HepG2 (cell line): ENCODE measurements around the gene CHRNA7. TPM values are rescaled to one million over a fixed set of nuclear protein-coding genes. Genes with fewer than 3 reads are reported as not detected.

Experiments
- ATAC-seq: fragments of 200-7000 bp; cut with Tn5 transposase; 3 replicates; pipeline ENCODE4 v1.9.1; 2020; ENCODE audit warnings: mild to moderate bottlenecking, moderate library complexity
- BruUV-seq: library from RNA; stranded (reverse); fragments of 400-500 nt; replicated peaks from 2 replicates; lab custom pipeline; 2021; lab: Mats Ljungman, UMichigan
- CTCF ChIA-PET: fragments of 300-600 bp; formaldehyde crosslinking; extraction: SDS; loops from one replicate; lab custom pipeline; 2021; ENCODE audit warnings: low total read pairs, inconsistent platforms, low intra/inter-chr PET ratio; lab: Yijun Ruan, JAX
- POLR2A ChIA-PET: fragments of 350-600 bp; sonication (Branson Sonifier 250); formaldehyde crosslinking; loops from one replicate; lab custom pipeline; 2020; ENCODE audit warnings: antibody characterized with exemption, inconsistent platforms; lab: Yijun Ruan, JAX
- DNase-seq: peaks from one replicate; pipeline ENCODE4 v3.0.0-alpha.2; 2015; ENCODE audit warnings: low spot score
- FAIRE-seq: peaks from 3 replicates; lab custom pipeline; 2011; peaks lifted over from hg19 to GRCh38; lab: Jason Lieb, UNC
- H2AFZ ChIP-seq: one replicate; pipeline ENCODE4 v1.6.1; 2011; ENCODE audit warnings: low read length, inconsistent platforms
- H3K27ac ChIP-seq: fragments of 300-600 bp; 3 replicates; pipeline ENCODE4 v1.8.0; 2011; ENCODE audit warnings: mixed run types, mild to moderate bottlenecking, mixed read lengths, low read length, inconsistent platforms; ENCODE audit not compliant: insufficient read depth; ENCODE audit errors: extremely low read length
- H3K27me3 ChIP-seq, 2 experiments: fragments of 200-600 bp in 1 of 2; 2 replicates in 1 of 2; 3 replicates in 1 of 2; pipeline versions ENCODE4 v1.6.0 to v1.8.0; 2011; ENCODE audit warnings: low read length in 2 of 2, mild to moderate bottlenecking in 2 of 2, moderate library complexity in 2 of 2, inconsistent platforms in 1 of 2; ENCODE audit not compliant: insufficient read depth in 2 of 2, control insufficient read depth in 1 of 2
- H3K36me3 ChIP-seq, 2 experiments: fragments of 200-600 bp in 1 of 2; replicated peaks in 1 of 2; 2 replicates in 1 of 2; 3 replicates in 1 of 2; pipeline versions ENCODE4 v1.5.1 to v1.8.0; 2011; ENCODE audit warnings: low read length in 2 of 2, inconsistent platforms in 1 of 2; ENCODE audit not compliant: insufficient read depth in 2 of 2, control insufficient read depth in 1 of 2
- H3K4me1 ChIP-seq: 2 replicates; pipeline ENCODE4 v1.5.1; 2012; ENCODE audit warnings: low read length, inconsistent platforms; ENCODE audit not compliant: insufficient read depth
- H3K4me2 ChIP-seq: 2 replicates; pipeline ENCODE4 v1.6.0; 2011; ENCODE audit warnings: low read depth, low read length, inconsistent platforms
- H3K4me3 ChIP-seq, 3 experiments: fragments of 200-600 bp in 1 of 3; sonication (generic), shearing (Covaris generic) in 1 of 3; replicated peaks in 1 of 3; 2 replicates each; pipeline ENCODE4 v1.5.1; 2011 to 2016; ENCODE audit warnings: low read length in 3 of 3, inconsistent platforms in 2 of 3, low read depth in 2 of 3, mild to moderate bottlenecking in 2 of 3, control low read depth in 1 of 3, mixed read lengths in 1 of 3; ENCODE audit not compliant: insufficient read depth in 1 of 3
- H3K79me2 ChIP-seq: one replicate; pipeline ENCODE4 v1.6.1; 2011; ENCODE audit warnings: low read length, inconsistent platforms; ENCODE audit not compliant: insufficient read depth
- H3K9ac ChIP-seq: 2 replicates; pipeline ENCODE4 v1.6.0; 2011; ENCODE audit warnings: mild to moderate bottlenecking, low read depth, low read length, inconsistent platforms; ENCODE audit not compliant: insufficient read depth
- H3K9me3 ChIP-seq: 2 replicates; pipeline ENCODE4 v1.5.1; 2012; ENCODE audit warnings: mild to moderate bottlenecking, low read length
- H4K20me1 ChIP-seq: 2 replicates; pipeline ENCODE4 v1.6.0; 2011; ENCODE audit warnings: inconsistent platforms, mild to moderate bottlenecking, low read length, moderate library complexity; ENCODE audit not compliant: insufficient read depth
- ELF4 ChIP-seq: sonication (generic); formaldehyde crosslinking; IDR thresholded peaks from 2 replicates; pipeline ENCODE4 v1.5.0; 2020; ENCODE audit warnings: missing genetic modification reagents, mild to moderate bottlenecking, moderate library complexity, borderline replicate concordance
- FOXC1 ChIP-seq: sonication (generic); formaldehyde crosslinking; IDR thresholded peaks from 2 replicates; pipeline ENCODE4 v1.8.0; 2022; ENCODE audit warnings: mild to moderate bottlenecking, missing genetic modification reagents, borderline replicate concordance
- MIER3 ChIP-seq: IDR thresholded peaks from 2 replicates; pipeline ENCODE4 v1.6.1; 2016; ENCODE audit warnings: missing compliant biosample characterization, borderline replicate concordance
- MTERF4 ChIP-seq: sonication (generic); formaldehyde crosslinking; IDR thresholded peaks from 2 replicates; pipeline ENCODE4 v1.8.0; 2023; ENCODE audit warnings: mild to moderate bottlenecking, missing genetic modification reagents
- NFYC ChIP-seq: IDR thresholded peaks from 2 replicates; pipeline ENCODE4 v1.6.1; 2016; ENCODE audit warnings: missing genetic modification reagents, missing compliant biosample characterization
- PHF5A ChIP-seq: IDR thresholded peaks from one replicate; pipeline ENCODE4 v1.6.1; 2018; ENCODE audit warnings: low read depth, missing genetic modification reagents; ENCODE audit not compliant: unreplicated experiment
- REXO4 ChIP-seq: sonication (generic); formaldehyde crosslinking; IDR thresholded peaks from 2 replicates; pipeline ENCODE4 v1.8.0; 2022; ENCODE audit warnings: missing genetic modification reagents, mild to moderate bottlenecking, borderline replicate concordance
- TBX2 ChIP-seq: sonication (generic); formaldehyde crosslinking; IDR thresholded peaks from 2 replicates; pipeline ENCODE4 v1.5.0; 2020; ENCODE audit warnings: missing genetic modification reagents, mild to moderate bottlenecking, borderline replicate concordance
- ZBTB34 ChIP-seq: sonication (generic); formaldehyde crosslinking; IDR thresholded peaks from 2 replicates; pipeline ENCODE4 v1.8.0; 2022; ENCODE audit warnings: mild to moderate bottlenecking, missing genetic modification reagents
- ZFP36L2 ChIP-seq: sonication (generic); formaldehyde crosslinking; IDR thresholded peaks from 2 replicates; pipeline ENCODE4 v1.4.0; 2020; ENCODE audit warnings: missing genetic modification reagents
- ZNF703 ChIP-seq: sonication (generic); formaldehyde crosslinking; IDR thresholded peaks from 2 replicates; pipeline ENCODE4 v1.5.1; 2020; ENCODE audit warnings: missing genetic modification reagents, mild to moderate bottlenecking, moderate library complexity, borderline replicate concordance
- ZNF766 ChIP-seq: sonication (generic); formaldehyde crosslinking; IDR thresholded peaks from 2 replicates; pipeline ENCODE4 v1.5.0; 2020; ENCODE audit warnings: missing genetic modification reagents, borderline replicate concordance
- WGBS: methylation state at CpG from one replicate; pipeline ENCODE4 v1.1.6; 2017; ENCODE audit warnings: low lambda C conversion rate; 5-methylcytosine and 5-hydroxymethylcytosine counted together
- in situ Hi-C: cut with HindIII; loops from 2 replicates; pipeline ENCODE4 v1.10.0; 2017; ENCODE audit warnings: low pct_unique_long_range_greater_than_20kb; ENCODE audit not compliant: extremely low pct_ligation_motif_present
- intact Hi-C: fragments of 100-400 bp; cut with micrococcal nuclease; formaldehyde crosslinking; loops from one replicate; pipeline ENCODE4 v1.10.0; 2022; ENCODE audit not compliant: unreplicated experiment
- polyA plus RNA-seq, 8 experiments: library from polyadenylated mRNA; depleted of rRNA in 3 of 8; stranded (reverse) in 7 of 8; unstranded in 1 of 8; fragments of >200 nt; fragmentation: Illumina TruSeq in 4 of 8; extraction: Trizol in 4 of 8; gene quantifications; 2 replicates each; pipeline versions ENCODE4 v1.2.1 to v1.2.3, GENCODE V29; 2011 to 2016; ENCODE audit warnings: low read depth in 4 of 8, missing spikeins in 1 of 8, mixed read lengths in 1 of 8; ENCODE audit not compliant: insufficient read depth in 1 of 8
- total RNA-seq, 5 experiments: library from RNA; depleted of rRNA; stranded (reverse); fragments of >200 nt; fragmentation: Illumina TruSeq; extraction: Trizol; gene quantifications; 2 replicates each; pipeline ENCODE4 v1.2.3, GENCODE V29; 2016; ENCODE audit warnings: low read depth in 1 of 5

Gene CHRNA7
- total and polyA plus RNA-seq, 2 of the 13 experiments (the other 11 are each of a cell fraction or from before 2014, with no cell fraction given) = 1.3 to 1.4 TPM

GRCh38 chr15:32117122-32117521 lies 86.8 kb downstream of the CHRNA7 start:
- no peak overlapping the region for H3K9ac ChIP-seq
- no peaks in the 10 kb centered on the region for H3K79me2 ChIP-seq
- DNase-seq = no peak
- H4K20me1 ChIP-seq = no peaks in the 10 kb centered on the region
- POLR2A ChIA-PET = no interaction called here
- H3K36me3 ChIP-seq = no peaks in the 10 kb centered on the region
- H3K27me3 ChIP-seq = peaks cover 0 to 4% of the 10 kb centered on the region in 2 experiments; a peak in 2 of 5 replicates
- CTCF ChIA-PET = no interaction called here
- in situ Hi-C loops (no loop called here), intact Hi-C loops (no loop called here)
- no peaks in the 10 kb centered on the region for H3K9me3 ChIP-seq
- H3K4me3 ChIP-seq = no peak overlapping the region
- BruUV-seq = no TSS peak
- H3K4me2 ChIP-seq = no peak overlapping the region
- no peak overlapping the region for H2AFZ ChIP-seq
- peaks cover 11% of the 10 kb centered on the region for H3K4me1 ChIP-seq
- TF ChIP-seq ZNF766 (CRISPR knock-in tag) (no peak), REXO4 (CRISPR knock-in tag) (no peak), MIER3 (no peak), TBX2 (CRISPR knock-in tag) (no peak), ELF4 (no peak), ZFP36L2 (CRISPR knock-in tag) (no peak), FOXC1 (CRISPR knock-in tag) (no peak), NFYC (CRISPR knock-in tag) (no peak), MTERF4 (CRISPR knock-in tag) (no peak), ZBTB34 (no peak), ZNF703 (no peak), PHF5A (CRISPR knock-in tag) (no peak)
- WGBS = 52% methylated on average over 3 of the region's 4 CpGs
- ATAC-seq = no peak
- FAIRE-seq = no peak
- H3K27ac ChIP-seq = no peak overlapping the region
